GM19372 (cell line): ENCODE measurements around the gene OR52A5.

Source experiments
- ATAC-seq: cut with Tn5 transposase; IDR thresholded peaks from one replicate; pipeline ENCODE4 v1.9.1; 2021; ENCODE audit warnings: mild to moderate bottlenecking, low read depth, moderate library complexity; ENCODE audit not compliant: unreplicated experiment

Gene OR52A5

DNA sequence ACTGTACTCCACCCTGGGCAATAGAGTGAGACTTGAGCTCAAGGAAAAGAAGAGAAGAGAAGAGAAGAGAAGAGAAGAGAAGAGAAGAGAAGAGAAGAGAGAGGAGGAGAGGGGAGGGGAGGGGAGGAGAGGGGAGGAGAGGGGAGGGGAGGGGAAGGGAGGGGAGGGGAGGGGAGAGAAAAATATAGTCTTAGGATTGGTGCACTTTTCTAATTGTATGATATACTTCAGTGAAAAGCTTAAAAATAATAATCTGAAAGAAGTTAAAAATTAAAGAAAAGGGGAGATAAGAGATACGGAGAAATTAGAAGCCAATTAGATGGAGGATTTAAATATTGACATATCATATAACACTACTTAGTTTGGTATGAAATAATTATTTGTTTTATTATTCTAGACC lies 19.3 kb downstream of the OR52A5 start:
- ATAC-seq: no peak

- ATAC-seq: no peak
Measured at GRCh38 chr11:5117588-5117987, 20.6 kb downstream of the OR52A5 start.

DNA sequence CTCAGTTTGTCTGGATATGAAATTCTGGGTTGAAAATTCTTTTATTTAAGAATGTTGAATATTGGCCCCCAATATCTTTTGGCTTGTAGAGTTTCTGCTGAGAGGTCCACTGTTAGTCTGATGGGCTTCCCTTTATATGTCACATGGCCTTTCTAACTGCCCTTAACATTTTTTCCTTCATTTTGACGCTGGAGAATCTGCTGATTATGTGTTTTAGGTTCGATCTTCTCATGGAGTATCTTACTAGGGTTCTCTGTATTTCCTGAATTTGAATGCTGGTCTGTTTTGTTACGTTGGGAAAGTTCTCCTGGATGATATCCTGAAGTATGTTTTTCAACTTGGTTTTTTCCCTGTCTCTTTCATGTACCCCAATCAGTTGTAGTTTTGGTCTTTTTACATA lies 22.8 kb downstream of the OR52A5 start:
- no peak for ATAC-seq

DNA sequence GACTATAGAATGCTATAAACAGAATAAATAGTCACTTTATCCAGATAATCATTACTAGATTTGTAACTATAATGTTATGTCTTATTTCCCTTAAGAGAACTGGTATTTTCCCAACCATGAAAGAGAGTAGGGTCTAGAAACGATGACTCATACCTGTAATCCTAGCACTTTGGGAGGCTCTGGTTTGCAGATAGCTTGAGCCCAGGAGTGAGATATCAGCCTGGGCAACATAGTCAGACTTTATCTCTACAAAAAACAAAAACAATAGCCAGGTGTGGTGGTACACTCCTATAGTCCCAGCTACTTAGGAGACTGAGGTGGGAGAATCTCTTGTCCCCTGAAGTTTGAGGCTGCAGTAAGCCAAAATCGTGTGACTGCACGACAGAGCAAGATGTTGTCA lies 30.9 kb downstream of the OR52A5 start:
- no peak for ATAC-seq

DNA sequence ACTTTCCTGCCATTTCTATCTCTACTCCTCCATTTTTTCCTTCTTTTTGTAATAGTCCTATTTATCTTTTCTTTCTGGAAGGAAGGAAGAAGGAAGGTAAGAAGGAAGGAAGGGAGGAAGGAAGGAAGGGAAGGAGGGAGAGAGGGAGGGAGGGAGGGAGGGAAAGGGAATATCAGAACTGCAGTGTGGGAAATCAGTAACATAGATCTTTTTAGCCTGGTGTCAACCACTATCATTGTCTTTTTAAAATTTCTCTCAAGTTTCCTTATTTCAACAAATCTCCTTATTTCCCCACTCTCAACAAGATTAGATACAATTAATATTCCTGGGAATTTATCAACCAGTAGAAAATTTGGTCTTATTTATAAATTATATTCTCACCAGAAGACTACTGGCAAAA lies 35.1 kb downstream of the OR52A5 start:
- ATAC-seq: no peak

GRCh38 chr11:5102246-5102645 lies 35.9 kb downstream of the OR52A5 start:
- no peak for ATAC-seq

DNA sequence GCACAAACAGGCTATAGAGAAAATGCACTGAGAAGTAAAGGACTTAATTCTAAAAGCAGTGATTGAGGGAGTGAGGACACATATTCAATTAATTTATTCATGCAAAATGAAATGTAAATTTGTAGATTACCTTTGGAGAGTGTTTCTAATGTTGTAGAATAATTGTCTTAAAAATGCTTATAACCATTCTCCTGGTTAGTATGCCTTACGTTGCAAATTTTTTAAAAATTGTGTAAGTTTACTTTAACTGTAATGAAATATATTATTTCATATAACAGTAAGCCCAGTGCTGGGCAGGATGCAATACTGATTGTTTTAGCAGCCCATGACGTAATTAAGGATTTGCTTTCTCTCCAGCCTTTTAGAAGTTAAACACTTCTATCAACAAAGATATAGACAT lies 42.1 kb downstream of the OR52A5 start:
- ATAC-seq: no peak

GRCh38 chr11:5092821-5093585 lies 45.2 kb downstream of the OR52A5 start:
- ATAC-seq: no peak

- no peak for ATAC-seq
Measured at GRCh38 chr11:5090668-5091067, 47.5 kb downstream of the OR52A5 start.

GRCh38 chr11:5088556-5088955 lies 49.6 kb downstream of the OR52A5 start:
- no peak for ATAC-seq

DNA sequence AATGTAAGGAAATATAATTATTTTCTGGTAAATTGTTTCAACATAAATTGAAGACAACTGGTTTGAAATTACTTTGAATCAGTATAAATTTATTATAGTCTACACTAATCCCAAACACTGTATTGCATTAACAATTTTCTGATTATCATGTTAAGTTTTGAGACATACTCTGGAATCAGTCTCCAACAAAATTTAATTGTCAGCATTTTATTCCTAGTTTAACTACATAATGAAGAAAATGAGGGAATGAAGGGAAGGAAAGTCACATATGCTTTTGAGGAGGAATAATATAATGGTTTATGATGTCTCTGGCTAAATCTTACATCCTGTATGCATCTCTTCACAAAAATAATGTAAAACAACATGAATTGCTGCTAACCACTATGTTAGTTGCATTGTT lies 54.6 kb downstream of the OR52A5 start:
- ATAC-seq: no peak

DNA sequence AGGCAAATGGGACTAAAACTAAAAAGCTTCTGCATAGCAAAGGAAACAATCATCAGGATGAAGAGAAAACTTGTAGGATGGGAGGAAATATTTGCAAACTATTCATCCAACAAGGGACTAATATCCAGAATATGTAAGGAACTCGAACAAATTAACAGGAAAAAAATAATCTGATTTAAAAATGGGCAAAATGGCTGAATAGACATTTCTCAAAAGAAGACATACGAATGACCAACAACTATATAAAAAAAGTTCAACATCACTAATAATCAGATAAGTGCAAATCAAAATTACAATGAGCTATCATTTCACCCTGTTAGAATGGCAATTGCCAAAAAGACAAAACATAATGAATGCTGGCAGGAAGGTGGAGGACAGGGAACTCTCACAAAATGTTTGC lies 56.8 kb downstream of the OR52A5 start:
- no peak for ATAC-seq
